DMS53 (cell line): ENCODE results near the gene CHCHD6.

Source experiments
- DNase-seq: peaks from one replicate; lab custom pipeline; 2025; lab: John Stamatoyannopoulos, UW

The CHCHD6 gene

DNA sequence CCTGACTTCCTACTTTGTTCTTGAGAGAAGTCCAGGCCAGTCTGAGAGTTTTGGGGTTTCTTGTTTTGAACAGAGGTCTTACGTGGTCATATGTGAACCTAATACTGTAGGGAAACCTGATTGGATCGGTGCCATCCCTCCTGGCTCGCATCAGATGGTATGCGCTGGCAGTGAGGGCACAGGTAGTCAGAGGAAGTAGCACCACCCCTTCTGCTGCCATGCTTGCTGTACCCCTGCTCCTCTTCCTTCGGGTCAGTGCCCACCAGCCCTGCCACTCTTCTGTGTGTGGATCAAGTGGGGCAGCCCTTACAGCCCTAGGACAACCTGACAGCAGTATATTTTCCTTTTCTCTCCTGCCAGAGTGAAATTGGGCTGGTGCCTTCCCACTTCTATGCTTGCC is 39.7 kb downstream of the CHCHD6 start:
- no peak for DNase-seq

DNA sequence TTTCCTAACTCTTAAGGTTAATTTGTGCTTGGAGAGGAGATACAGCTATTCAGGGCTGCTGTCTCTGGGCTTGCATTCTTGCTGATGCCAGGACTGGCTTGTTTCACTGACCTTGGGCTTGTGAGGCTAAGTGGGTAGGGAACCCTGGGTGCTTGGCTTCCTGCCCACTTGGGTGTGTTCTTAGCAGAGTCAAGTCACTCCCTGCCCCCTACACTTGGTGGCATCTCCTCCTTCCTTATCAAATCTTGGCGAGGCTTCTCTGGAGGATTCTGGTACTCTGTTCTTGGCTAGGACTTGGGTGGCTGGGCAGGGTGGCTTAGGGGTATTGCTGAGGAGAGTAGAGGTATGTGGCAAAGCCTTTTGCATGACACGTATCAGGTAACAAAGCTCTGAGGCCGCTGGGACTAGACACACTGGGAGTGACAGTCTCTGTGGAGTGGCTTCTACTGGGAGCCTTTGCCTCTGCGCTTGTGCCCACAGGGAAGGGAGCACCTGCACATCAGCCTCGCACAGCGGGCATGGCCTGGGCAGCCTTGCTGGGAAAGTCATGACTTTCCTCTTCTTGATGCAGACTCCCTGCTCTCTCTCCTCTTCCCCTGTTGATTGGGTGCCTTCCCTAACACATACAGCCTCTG is 41.8 kb downstream of the CHCHD6 start:
- no peak for DNase-seq

DNA sequence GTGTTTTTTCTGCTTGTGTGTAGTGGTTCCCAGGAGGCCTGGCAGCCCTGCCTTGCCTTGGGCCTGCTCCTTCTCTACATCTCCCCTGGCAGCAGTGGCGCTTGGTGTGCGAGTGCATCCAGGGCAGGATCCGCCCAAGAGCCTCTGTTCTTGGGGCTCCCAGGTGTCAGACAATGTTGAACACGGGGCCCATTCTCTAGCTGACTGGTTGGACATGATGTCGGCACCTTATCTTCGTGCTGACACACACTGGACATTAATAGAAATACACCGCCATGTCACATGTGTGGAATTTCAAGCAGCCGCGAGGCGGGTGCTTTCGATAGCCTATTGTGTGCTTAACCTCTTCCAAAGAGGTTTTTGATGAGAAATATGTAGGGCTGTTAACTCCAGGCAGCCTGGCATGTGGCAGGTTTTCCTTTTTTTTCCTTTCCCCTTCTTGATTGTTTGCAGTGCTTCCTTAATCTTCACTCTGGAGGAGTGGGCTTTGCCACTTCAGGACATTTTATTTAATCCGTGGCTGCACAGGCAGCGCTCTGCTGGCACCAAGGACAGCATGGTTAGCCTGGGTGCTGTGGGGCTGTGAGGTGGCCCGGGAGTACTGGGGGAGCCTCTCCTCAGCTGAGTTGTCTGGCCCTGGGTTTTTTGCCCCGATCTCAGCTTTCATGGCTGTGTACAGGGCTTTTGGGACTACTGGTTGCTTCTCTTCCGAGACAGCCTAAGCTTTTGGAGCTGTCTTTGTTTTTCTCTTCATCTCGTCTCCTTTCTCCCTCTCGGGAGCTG is 42.5 kb downstream of the CHCHD6 start:
- DNase-seq: peak; percentile 11

DNA sequence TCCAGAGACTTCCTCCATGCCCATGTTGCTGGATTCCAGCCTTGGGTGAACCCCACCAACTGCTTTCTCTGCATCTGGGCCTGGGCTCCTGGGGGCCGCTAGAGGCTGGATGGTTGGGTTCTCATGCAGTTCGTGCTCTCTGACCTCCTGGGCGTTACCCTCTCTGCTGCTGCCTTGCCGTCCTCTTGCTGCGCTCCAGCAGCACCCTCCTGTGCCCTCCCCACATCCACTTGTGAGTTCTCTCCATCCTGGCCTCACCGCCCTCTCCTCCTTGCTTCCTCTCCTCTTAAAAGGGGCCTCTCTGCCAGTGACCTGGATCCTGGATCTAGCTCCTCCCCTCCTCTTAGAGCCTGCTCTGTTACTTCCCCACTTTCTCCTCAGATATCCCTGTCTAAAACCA is 43.7 kb downstream of the CHCHD6 start:
- no peak for DNase-seq

DNA sequence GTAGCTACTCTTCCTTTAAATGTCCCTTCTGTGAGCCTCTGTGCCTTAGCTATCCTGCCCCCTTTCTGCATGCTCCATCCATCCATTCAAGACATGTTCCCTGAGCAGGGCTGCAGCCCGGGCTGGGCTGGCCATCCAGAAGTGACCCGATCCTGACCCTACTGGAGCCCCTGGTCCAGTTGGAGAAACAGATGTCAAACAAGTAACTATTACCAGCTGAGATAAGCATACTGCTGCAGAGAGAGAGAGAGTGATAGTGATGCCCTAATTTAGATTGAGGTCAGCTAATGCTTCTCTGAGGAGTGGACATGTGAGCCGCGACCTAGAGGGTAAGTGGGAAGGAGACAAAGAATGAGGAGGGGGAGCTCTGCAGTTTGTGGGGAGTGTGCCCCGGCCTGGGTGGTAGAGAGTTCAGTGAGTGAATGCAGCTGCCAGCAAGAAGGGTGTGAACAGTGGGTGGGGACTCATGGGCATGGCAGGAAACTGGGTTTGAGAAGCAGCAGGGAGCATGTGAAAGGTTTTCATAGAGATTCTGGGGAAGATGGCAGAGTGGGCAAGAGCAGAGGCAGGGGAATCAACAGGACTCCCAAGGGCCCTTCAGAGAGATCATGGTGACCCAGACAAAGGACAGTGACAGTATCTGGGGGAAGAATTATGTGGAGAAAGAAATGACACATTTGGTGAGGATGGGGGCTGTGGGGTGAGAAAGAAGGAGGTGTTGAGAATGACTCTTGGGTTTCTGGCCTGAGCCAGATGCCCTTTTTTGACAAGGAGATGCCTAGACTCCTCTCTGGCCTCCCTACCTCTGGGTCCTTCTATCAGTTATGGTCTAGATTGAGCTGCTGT is 44.9 kb downstream of the CHCHD6 start:
- no peak for DNase-seq

DNA sequence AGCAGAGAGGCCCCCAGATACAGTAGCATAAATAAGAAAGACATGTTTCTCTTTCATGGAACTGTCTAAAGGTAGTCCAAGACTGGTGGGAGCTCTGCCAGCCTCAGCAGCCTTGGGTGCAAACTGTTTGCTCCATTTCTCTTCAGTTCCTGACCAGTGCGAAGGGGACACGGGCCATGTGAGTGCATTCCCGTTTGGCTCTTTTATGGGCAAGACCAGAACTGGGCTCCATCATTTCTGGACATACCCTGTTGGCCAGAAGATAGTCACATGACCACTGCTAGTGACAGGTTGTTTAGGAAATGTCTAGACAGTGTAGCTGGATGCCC is 45.5 kb downstream of the CHCHD6 start:
- DNase-seq: no peak

DNA sequence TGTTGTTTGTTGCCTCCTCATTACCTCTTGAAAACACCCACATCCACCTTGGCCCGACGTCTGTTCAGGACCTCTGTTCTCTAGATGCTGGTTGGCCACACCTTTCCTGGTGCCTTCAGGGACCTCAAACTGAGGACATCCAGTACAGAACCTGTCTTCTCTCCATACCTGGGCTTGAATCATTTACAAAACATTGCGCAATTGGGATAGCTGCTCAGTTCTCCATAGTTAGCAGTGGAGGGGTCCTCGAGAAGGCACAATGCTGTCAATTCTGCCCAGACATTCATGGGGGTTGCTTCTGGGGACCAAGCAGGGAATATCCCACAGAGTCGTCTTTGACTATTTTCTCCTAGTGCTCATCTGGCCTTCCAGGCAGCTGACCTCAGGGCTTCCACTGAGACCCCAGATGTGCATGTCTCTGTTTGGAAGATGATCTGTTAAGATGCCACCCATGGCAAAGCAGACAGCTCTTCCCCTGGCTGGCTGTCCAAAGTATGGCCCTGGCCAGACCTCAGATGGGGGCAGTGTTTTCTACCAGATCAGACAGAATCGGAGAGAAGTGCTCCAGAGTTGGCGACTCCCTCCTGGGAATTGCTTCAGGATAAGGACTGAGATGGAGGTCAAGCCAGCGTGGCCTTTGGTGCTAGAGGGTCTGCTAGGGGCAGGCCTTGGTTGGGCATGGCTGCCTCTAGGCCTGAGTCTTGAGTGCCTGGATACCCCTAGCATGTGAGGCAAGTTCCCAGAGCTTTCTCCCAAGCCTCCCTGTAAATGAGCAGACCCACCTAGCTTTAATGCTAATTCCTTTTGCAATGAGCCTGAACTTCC is 46.1 kb downstream of the CHCHD6 start:
- no peak for DNase-seq

DNA sequence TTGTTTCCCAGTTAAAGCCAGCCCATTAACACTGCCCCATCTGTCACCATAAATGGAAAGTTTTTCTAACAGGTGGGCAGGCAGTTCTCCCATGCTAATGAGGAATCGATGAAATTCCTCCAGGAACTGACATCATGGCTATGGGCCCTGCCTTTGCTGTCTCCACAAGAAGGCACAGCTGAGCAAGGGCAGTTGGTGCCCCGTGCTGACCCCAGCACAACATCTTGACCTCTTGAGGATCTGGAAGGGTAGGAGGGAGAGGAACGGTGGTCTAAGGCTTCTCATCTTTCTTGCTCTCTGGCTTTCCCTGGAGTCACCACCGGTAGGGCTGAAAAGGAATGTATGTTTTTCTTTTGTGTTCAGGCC is 46.7 kb downstream of the CHCHD6 start:
- no peak for DNase-seq

DNA sequence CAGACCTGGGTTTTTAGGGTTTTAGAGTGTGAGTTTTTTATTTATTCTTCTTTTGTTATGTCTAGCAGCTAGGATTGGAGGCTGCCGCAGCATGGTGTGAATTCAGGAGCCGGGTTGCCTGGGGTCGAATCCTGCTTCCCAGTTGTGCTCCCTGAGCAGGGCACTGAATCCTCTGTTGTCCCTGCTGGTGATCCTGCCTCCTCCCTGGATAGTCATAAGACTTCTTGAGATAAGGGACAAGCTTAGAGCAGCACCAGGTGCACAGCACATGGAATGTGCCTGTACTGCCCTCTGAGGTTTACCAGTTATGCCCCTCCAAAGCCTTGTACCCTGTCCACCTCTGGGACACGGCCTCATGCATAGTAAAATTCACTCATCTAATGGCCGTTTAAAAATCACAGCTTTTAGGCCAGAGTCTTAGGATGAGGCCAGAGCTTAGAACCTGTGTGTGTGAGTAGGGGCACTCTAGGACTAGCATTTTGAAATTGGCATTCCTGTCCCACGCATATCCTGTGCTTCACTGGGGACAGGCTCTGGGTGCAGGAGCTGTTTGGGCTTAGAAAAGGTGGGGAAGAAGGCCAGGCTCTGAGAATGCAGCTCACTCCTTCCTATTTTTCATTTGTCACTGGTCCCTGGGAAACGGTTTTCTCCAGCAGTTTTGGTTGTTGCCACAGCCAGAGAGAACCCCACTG is 47.7 kb downstream of the CHCHD6 start:
- no peak for DNase-seq

DNA sequence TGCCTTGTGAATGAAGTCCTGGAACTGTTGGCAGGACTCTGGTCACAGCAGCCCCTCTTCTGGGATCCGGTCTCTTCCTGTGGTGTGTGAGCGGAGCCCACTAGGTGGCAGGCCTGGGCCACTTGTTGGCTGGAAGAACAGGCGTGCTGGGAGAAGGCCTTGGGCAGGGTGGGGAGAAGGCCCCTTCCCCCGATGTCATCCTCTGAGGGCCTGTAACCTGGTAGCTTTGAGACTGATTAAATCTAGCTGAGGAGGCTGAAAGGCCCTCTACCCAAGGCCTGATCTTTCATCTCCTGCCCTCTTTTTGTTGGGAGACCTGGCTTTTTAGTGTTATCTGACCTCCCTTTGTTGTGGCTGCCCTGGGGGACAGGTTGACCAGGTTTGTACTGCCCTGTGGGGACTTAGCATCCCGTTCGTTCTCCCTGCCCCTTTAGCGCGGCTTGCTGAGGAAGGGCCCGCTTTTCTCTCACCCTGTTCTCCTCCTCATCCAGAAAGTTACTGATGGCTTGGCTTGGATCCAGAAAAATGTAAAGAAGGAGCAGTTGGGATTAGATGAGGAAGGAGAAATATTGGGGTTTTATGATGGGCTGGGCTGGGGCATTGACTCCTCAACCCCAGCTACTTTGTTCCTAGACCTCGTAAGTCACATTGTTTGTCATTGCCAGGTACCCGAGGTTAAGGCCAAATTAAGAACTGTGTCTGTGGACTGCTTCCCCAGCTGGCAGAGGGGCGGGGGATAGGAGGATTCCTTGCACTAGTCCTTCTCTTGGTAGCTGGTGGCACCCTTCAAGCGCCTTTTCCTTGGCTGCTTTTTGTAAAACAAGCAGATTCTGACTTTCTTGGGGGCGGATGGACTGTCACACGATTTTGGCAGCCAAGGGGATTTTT is 48.5 kb downstream of the CHCHD6 start:
- DNase-seq: peak; percentile 73

DNA sequence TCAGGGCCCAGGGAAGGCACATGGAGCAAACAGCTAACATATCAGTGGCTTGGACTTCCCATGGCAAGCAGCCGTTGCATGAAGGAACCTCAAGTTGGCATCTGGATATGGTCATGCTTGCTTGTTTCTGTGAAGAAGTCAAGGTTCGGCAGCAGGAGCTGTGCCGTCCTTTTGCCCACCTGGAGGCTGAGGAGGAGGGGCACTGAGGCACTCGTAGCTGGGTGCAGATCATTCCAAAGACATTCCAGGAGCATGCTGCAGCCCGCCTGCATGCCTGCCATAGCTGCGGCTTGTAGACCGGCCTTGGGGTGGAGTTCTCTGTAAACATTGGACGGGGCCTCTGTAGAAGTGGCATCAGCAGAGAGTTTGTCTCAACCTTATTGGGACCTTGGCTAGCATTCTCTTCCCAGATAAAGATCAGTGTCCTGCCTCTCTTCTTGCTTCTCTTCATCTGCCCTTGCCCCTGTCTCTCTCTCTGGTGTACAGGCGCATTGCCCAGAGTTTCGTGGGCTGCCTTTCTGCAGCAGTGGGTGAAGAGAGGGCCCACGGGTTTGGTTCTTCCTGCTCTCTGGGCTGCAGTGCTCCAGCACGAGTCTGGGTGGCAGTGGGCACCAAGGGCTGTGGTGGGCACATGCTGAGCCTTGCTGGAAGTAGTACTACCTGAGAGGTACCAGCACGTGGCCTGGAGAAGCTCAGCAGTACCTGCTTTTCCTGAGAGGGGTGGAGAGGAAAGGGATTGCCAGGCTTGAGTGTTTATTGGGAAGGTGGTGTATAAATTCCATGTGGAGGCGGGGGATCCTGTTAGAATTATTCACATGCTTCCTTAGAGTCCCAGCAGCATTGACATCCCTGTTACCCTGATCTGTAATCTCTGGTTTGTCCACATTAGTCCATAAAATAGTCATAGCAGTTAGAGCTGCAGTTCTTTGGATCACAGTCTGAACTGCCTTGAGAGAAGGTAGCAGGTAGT is 49.4 kb downstream of the CHCHD6 start:
- DNase-seq: no peak

DNA sequence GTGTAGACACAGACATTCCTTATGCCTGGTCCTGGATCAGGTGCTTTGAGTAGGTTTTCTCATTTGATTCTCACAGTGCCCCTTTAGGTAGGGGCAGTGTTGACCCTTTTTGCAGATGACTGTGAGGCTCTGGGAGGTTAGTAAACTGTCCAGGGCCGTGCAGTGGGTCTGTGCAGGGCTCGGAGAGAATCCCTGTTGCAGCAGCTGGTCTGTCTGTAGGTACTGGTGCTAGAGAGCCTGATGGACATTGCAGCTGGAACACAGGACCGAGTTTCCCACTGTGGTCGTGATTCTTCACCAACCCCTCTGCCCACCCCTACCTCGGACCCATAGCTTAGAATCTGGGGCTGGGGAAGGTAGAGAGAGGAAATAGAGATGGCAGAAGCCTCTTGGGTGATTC is 51.8 kb downstream of the CHCHD6 start:
- no peak for DNase-seq

DNA sequence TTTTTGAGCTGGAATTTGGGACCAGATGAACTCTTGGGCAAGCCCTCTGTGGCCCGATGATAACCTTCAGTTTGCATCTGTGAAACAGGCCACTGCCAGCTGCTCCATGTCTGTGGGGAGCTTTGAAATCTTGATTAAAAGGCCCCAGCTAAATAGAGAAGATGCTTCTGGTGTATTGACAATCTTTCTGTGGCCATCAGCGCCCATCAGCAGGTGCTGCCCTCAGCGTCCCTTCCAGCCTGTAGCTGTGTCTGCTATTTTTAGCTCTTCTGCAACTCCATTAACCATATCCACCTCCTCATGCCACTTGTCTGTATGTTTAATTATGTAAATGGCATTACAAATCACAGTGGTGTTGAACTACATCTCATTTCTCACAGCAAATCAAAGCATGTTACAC is 54.0 kb downstream of the CHCHD6 start:
- no peak for DNase-seq

DNA sequence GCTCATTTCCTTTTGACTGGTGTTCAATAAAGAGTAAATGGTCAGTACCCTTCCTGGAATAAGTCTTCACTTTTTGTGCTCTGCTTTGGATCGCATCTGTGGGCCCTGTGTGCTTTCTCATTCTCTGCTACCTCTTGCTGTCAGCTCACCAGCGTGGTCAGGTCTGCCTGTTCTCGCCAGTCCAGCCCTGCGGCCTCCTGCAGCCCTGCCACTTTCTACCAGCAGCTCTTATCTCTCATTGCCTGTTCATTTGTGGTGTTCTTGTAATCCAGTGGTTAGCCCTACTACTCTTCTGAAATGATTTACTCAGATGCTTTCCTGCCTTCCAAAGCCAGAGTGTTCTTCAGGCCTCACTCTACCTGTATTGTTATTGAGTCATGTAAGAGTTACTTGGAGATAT is 54.8 kb downstream of the CHCHD6 start:
- DNase-seq: no peak

DNA sequence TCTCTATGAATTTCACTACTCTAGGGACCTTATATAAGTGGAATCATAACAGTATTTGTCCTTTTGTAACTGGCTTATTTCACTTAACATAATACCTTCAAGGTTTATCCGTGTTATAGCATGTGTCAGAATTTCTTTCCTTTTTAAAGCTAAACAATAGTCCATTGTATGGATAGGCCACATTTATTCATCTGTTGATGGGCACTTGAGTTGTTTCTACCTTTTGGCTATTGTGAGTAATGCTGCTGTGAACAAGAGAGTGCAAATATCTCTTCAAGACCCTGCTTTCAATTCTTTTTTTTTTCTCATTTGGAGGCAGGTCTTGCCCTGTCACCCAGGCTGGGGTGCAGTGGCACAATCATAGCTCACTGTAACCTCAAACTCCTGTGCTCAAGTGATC is 56.5 kb downstream of the CHCHD6 start:
- no peak for DNase-seq

DNA sequence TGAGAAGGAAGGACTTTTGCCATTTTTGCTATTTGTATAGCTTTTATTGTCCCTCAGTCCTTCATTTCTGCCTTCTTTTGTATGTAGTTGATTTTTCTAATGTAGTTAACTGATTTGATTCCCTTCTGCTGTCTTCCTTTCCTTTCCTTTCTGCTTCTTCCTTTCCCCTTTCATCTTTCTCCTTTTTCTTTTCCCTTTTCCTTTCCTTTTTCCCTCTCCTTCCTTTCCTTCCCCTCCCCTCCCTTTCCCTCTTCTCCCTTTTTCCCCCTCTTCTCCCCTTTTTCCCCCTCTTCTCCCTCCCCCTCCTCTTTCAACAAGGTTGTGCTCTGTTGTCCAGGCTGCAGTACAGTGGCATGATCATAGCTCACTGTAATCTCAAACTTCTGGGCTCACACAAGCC is 59.0 kb downstream of the CHCHD6 start:
- DNase-seq: no peak

DNA sequence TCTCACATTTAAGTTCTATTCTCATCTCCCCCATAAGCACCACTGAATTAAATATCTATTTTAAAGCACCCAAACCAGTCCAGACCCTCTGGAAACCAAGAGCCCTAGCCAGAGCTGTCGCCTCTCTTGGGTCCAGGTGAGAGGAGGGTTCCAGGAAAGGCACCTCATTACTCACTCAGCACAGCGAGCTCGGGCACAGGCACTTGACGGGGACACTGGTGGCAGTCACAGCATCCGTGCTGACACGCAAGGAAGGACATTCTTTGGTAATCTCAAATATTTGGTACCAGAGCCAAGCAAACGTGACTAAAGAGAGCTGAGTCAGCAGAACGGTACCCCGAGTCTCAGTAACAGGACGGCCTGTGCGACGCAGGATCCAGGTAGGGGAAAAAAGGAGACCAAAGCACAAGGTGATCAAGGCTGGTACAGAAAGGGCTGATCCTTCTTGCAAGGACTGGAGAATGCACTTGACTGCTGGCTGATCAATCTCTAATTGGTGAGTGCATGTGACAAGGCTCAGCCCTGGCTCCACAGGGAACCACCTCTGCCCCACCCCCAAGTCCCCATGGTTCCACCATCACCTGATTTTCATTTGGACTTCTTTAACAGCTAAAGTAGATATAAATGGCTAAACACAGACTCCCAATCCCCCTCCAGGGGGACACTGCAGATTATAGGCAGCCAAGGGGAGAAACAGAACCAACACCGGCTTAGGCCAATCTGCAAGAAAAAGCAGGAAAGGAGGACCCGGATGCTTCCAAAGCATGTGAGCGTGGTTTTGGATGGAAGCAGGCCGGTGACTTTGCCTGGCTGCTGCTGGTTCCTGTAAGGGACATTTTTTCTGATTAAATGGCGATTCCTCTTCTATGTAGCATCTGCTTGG is 61.4 kb downstream of the CHCHD6 start:
- DNase-seq: no peak

DNA sequence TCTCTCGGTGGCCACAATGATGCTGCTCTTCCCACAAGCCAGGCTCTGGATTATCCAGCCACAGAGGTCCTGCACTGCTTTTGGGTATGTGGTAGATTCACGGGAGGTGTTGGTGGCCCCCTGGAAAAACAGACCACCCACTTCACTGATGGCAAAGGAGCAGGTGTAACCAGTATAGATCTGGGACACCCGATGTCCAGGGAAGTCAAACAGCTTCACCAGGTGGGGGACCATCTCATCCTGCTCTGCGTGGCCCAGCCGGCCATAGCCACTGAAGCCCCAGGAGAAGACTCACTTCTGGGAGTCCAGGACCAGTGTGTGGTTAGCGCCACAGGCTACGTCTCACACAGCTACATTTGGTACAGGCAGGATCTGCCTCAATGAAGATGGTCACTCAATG is 62.6 kb downstream of the CHCHD6 start:
- no peak for DNase-seq
